Fibroblast of the aortic adventitia (primary cell): ENCODE results near the gene KIF22. TPM values are rescaled to one million over a fixed set of nuclear protein-coding genes. Genes with fewer than 3 reads are reported as not detected.

ENCODE experiments used
- DNase-seq: peaks from one replicate; pipeline ENCODE4 v3.0.0-alpha.2; 2010; ENCODE audit warnings: low read depth
- H3K4me3 ChIP-seq: 2 replicates; pipeline ENCODE4 v1.5.1; 2011; ENCODE audit warnings: low read depth, mild to moderate bottlenecking, control low read depth, low read length, moderate library complexity
- CTCF ChIP-seq: IDR thresholded peaks from 2 replicates; pipeline ENCODE4 v1.5.1; 2011; ENCODE audit warnings: mild to moderate bottlenecking, low read length, control low read depth, inconsistent platforms; ENCODE audit not compliant: insufficient read depth
- total RNA-seq: library from RNA; depleted of rRNA; stranded (reverse); fragments of >200 nt; gene quantifications from 2 replicates; pipeline ENCODE4 v1.2.3, GENCODE V29; 2012; ENCODE audit warnings: low replicate concordance

The KIF22 gene
- total RNA-seq, 1 donor = 52.4 TPM

- no peak for TF ChIP-seq CTCF
- H3K4me3 ChIP-seq = peak overlapping the region; percentile 73
- DNase-seq = no peak
Observed at GRCh38 chr16:29812754-29813643, 22.4 kb downstream of the KIF22 start.

- no peak for DNase-seq
- TF ChIP-seq CTCF = no peak
- H3K4me3 ChIP-seq = peak overlapping the region; percentile 22
Observed at GRCh38 chr16:29813644-29814562, 23.4 kb downstream of the KIF22 start.

- TF ChIP-seq CTCF = no peak
- peak overlapping the region; percentile 57 for H3K4me3 ChIP-seq
- DNase-seq = no peak
Observed at GRCh38 chr16:29814592-29814991, 24.0 kb downstream of the KIF22 start.

GRCh38 chr16:29815032-29815721, 24.6 kb downstream of the KIF22 start:
- H3K4me3 ChIP-seq = peak overlapping the region; percentile 57
- DNase-seq = no peak
- no peak for TF ChIP-seq CTCF

GRCh38 chr16:29815793-29816693, 25.5 kb downstream of the KIF22 start, which contains the start of gene PAGR1:
Gene PAGR1, plus strand, starts transcription at chr16:29816152. Its CDS starts 374 bp downstream, at chr16:29816526.
- peak within 1 kb of the TSS; percentile 86 for H3K4me3 ChIP-seq
- peak; percentile 100 for DNase-seq
- peak; percentile 79 for TF ChIP-seq CTCF
